H9 (cell line): ENCODE data around the gene METTL26. TPM values are rescaled to one million over a fixed set of nuclear protein-coding genes. Genes with fewer than 3 reads are reported as not detected.

Source experiments
- DNase-seq: peaks from one replicate; pipeline ENCODE4 v3.0.0-alpha.2; 2017
- H2AFZ ChIP-seq: one replicate; pipeline ENCODE4 v1.6.1; 2013; ENCODE audit warnings: mild to moderate bottlenecking, low read length, control low read depth, moderate library complexity
- H2AK5ac ChIP-seq: 2 replicates; pipeline ENCODE4 v1.6.1; 2013; ENCODE audit warnings: low read length, control low read depth, mixed read lengths; ENCODE audit not compliant: insufficient read length
- H2BK120ac ChIP-seq: one replicate; pipeline ENCODE4 v1.6.1; 2013; ENCODE audit warnings: low read depth, mild to moderate bottlenecking, low read length, control low read depth, inconsistent platforms; ENCODE audit not compliant: poor library complexity, severe bottlenecking
- H2BK12ac ChIP-seq: 2 replicates; pipeline ENCODE4 v1.6.1; 2013; ENCODE audit warnings: low read length, control low read depth, mixed read lengths, low read depth; ENCODE audit not compliant: insufficient read length
- H2BK15ac ChIP-seq: 2 replicates; pipeline ENCODE4 v1.6.1; 2013; ENCODE audit warnings: low read depth, low read length, control low read depth
- H2BK20ac ChIP-seq: one replicate; pipeline ENCODE4 v1.6.1; 2013; ENCODE audit warnings: low read depth, mild to moderate bottlenecking, low read length, control low read depth, inconsistent platforms; ENCODE audit not compliant: poor library complexity, severe bottlenecking
- H2BK5ac ChIP-seq: 2 replicates; pipeline ENCODE4 v1.6.1; 2013; ENCODE audit warnings: low read length, control low read depth, mixed read lengths; ENCODE audit not compliant: insufficient read length
- H3K14ac ChIP-seq: 2 replicates; pipeline ENCODE4 v1.6.1; 2013; ENCODE audit warnings: low read length, control low read depth; ENCODE audit not compliant: insufficient read depth
- H3K18ac ChIP-seq: 2 replicates; pipeline ENCODE4 v1.6.1; 2013; ENCODE audit warnings: low read depth, mild to moderate bottlenecking, mixed read lengths, low read length, control low read depth; ENCODE audit not compliant: insufficient read length
- H3K23ac ChIP-seq: 2 replicates; pipeline ENCODE4 v1.6.1; 2013; ENCODE audit warnings: low read length, control low read depth, mixed read lengths, low read depth; ENCODE audit not compliant: insufficient read length
- H3K23me2 ChIP-seq: 2 replicates; pipeline ENCODE4 v1.6.1; 2013; ENCODE audit warnings: low read depth, mild to moderate bottlenecking, mixed read lengths, low read length, control low read depth; ENCODE audit not compliant: insufficient read length, poor library complexity, severe bottlenecking
- H3K27ac ChIP-seq: 2 replicates; pipeline ENCODE4 v1.5.1; 2013; ENCODE audit warnings: low read length, control low read depth, mixed read lengths, low read depth; ENCODE audit not compliant: insufficient read length
- H3K27me3 ChIP-seq: 2 replicates; pipeline ENCODE4 v1.6.1; 2013; ENCODE audit warnings: low read length, control low read depth, inconsistent platforms; ENCODE audit not compliant: insufficient read depth
- H3K4ac ChIP-seq: 2 replicates; pipeline ENCODE4 v1.6.1; 2013; ENCODE audit warnings: low read depth, mild to moderate bottlenecking, control low read depth, inconsistent platforms, low read length, moderate library complexity
- H3K4me1 ChIP-seq: 2 replicates; pipeline ENCODE4 v1.6.1; 2013; ENCODE audit warnings: low read length, control low read depth, inconsistent platforms; ENCODE audit not compliant: insufficient read depth
- H3K4me2 ChIP-seq: 2 replicates; pipeline ENCODE4 v1.6.1; 2013; ENCODE audit warnings: low read length, control low read depth, mixed read lengths; ENCODE audit not compliant: insufficient read length, insufficient read depth
- H3K56ac ChIP-seq: 2 replicates; pipeline ENCODE4 v1.6.1; 2013; ENCODE audit warnings: low read depth, mild to moderate bottlenecking, mixed read lengths, low read length, control low read depth; ENCODE audit not compliant: insufficient read length
- H3K79me1 ChIP-seq: 2 replicates; pipeline ENCODE4 v1.6.1; 2013; ENCODE audit warnings: low read depth, mild to moderate bottlenecking, moderate library complexity, low read length, control low read depth, inconsistent platforms; ENCODE audit not compliant: insufficient read depth, poor library complexity, severe bottlenecking
- H3K79me2 ChIP-seq: 2 replicates; pipeline ENCODE4 v1.6.1; 2013; ENCODE audit warnings: low read length, control low read depth, inconsistent platforms; ENCODE audit not compliant: insufficient read depth
- H3K9ac ChIP-seq: 2 replicates; pipeline ENCODE4 v1.6.1; 2013; ENCODE audit warnings: low read length, control low read depth, mixed read lengths; ENCODE audit not compliant: insufficient read length; ENCODE audit errors: extremely low read depth
- H3K9me3 ChIP-seq: one replicate; pipeline ENCODE4 v1.6.1; 2013; ENCODE audit warnings: low read depth, low read length, inconsistent platforms; ENCODE audit not compliant: control insufficient read depth
- H3T11ph ChIP-seq: one replicate; pipeline ENCODE4 v1.6.1; 2013; ENCODE audit warnings: mild to moderate bottlenecking, low read length, control low read depth, inconsistent platforms
- H4K20me1 ChIP-seq: one replicate; pipeline ENCODE4 v1.6.1; 2013; ENCODE audit not compliant: control insufficient read depth, insufficient read length, insufficient read depth
- H4K5ac ChIP-seq: 2 replicates; pipeline ENCODE4 v1.6.1; 2013; ENCODE audit warnings: low read depth, mild to moderate bottlenecking, mixed read lengths, low read length, control low read depth; ENCODE audit not compliant: insufficient read length
- H4K8ac ChIP-seq: replicated peaks from 2 replicates; pipeline ENCODE4 v1.6.1; 2013; ENCODE audit warnings: low read length, control low read depth, mixed read lengths, low read depth; ENCODE audit not compliant: insufficient read length
- H4K91ac ChIP-seq: 2 replicates; pipeline ENCODE4 v1.6.1; 2013; ENCODE audit warnings: low read depth, mild to moderate bottlenecking, moderate library complexity, mixed read lengths, low read length, control low read depth; ENCODE audit not compliant: insufficient read length
- H3K27ac Mint-ChIP-seq, 3 experiments: 2 replicates in 2 of 3; 3 replicates in 1 of 3; pipeline ENCODE4 v1.8.0; 2020 to 2021; ENCODE audit warnings: mixed read lengths in 3 of 3, mild to moderate bottlenecking in 1 of 3, moderate library complexity in 1 of 3
- H3K27me3 Mint-ChIP-seq: 2 replicates; pipeline ENCODE4 v1.8.0; 2021; ENCODE audit warnings: low read depth, mild to moderate bottlenecking, moderate library complexity, mixed read lengths
- H3K36me3 Mint-ChIP-seq, 3 experiments: 2 replicates in 2 of 3; 3 replicates in 1 of 3; pipeline ENCODE4 v1.8.0; 2020 to 2021; ENCODE audit warnings: low read depth in 3 of 3, mixed read lengths in 3 of 3; ENCODE audit not compliant: insufficient read depth in 1 of 3
- H3K4me1 Mint-ChIP-seq, 2 experiments: 2 replicates each; pipeline ENCODE4 v1.8.0; 2020; ENCODE audit warnings: mixed read lengths in 2 of 2
- H3K4me3 Mint-ChIP-seq, 2 experiments: 2 replicates in 1 of 2; 3 replicates in 1 of 2; pipeline ENCODE4 v1.8.0; 2020 to 2021; ENCODE audit warnings: mild to moderate bottlenecking in 2 of 2, mixed read lengths in 2 of 2, moderate library complexity in 1 of 2
- H3K9me3 Mint-ChIP-seq, 2 experiments: 2 replicates in 1 of 2; 3 replicates in 1 of 2; pipeline ENCODE4 v1.8.0; 2020; ENCODE audit warnings: mild to moderate bottlenecking in 2 of 2, mixed read lengths in 2 of 2, moderate library complexity in 1 of 2
- CTCF ChIP-seq: fragments of 200-600 bp; sonication (generic); conservative IDR thresholded peaks from 3 replicates; pipeline ENCODE4 v1.8.0; 2021; ENCODE audit warnings: antibody characterized with exemption, mild to moderate bottlenecking
- WGBS: extraction: QIAGEN DNeasy Blood & Tissue Kit; methylation state at CpG from one replicate; pipeline ENCODE4 v1.1.7; 2013; ENCODE audit warnings: missing lambda C conversion rate, low lambda C conversion rate, mixed read lengths; ENCODE audit not compliant: insufficient read length; ENCODE audit errors: extremely low coverage; 5-methylcytosine and 5-hydroxymethylcytosine counted together
- total RNA-seq: library from RNA; stranded (reverse); gene quantifications from 2 replicates; pipeline ENCODE4 v1.2.1, GENCODE V29; 2021

Gene METTL26
- total RNA-seq, 1 experiment from 2014 or later = 108 TPM

GRCh38 chr16:651844-652243 is 15.7 kb upstream of the METTL26 start:
- Histone ChIP-seq H4K91ac (no peak overlapping the region), H3K4me1 (no peaks in the 10 kb centered on the region), H3K14ac (no peak overlapping the region), H2AK5ac (no peak overlapping the region), H3K23ac (no peak overlapping the region), H3K79me1 (no peaks in the 10 kb centered on the region), H3K23me2 (peaks cover 9% of the 10 kb centered on the region), H3K27me3 (no peaks in the 10 kb centered on the region), H3K18ac (no peak overlapping the region), H4K5ac (no peak overlapping the region), H2BK5ac (no peak overlapping the region), H4K8ac (no peak overlapping the region), H2BK20ac (no peak overlapping the region), H3T11ph (no peak overlapping the region), H2BK120ac (no peak overlapping the region), H3K9me3 (no peaks in the 10 kb centered on the region), H3K4ac (no peak overlapping the region), H2BK12ac (no peak overlapping the region), H2BK15ac (no peak overlapping the region), H3K4me2 (no peak overlapping the region), H2AFZ (no peak overlapping the region), H3K56ac (no peak overlapping the region), H4K20me1 (no peaks in the 10 kb centered on the region), H3K9ac (no peak overlapping the region), H3K27ac (no peak overlapping the region), H3K79me2 (no peaks in the 10 kb centered on the region)
- Mint-ChIP-seq H3K36me3 (no peaks in the 10 kb centered on the region; a peak in 1 of 7 replicates), H3K27ac (no peak overlapping the region), H3K4me1 (peaks cover 0 to 9% of the 10 kb centered on the region in 2 experiments; a peak in 2 of 4 replicates), H3K9me3 (no peaks in the 10 kb centered on the region), H3K27me3 (no peaks in the 10 kb centered on the region), H3K4me3 (no peak overlapping the region; a peak in 1 of 5 replicates)
- no peak for DNase-seq
- WGBS = no CpG with 5 or more reads among the region's 22 CpGs
- no peak for TF ChIP-seq CTCF
